T-helper 1 cell treated with Interleukin-12 subunit alpha and Interleukin-12 subunit beta and Interleukin-4 antibody, amounts not matched to agents 30 ng/mL and 1 ng/mL, for 36 hours (primary cell): Measurements from ENCODE around the gene CSF2RB. TPM values are rescaled to one million over a fixed set of nuclear protein-coding genes. Genes with fewer than 3 reads are reported as not detected.

ENCODE experiments used
- intact Hi-C: fragments of 100-400 bp; cut with micrococcal nuclease; formaldehyde crosslinking; loops from one replicate; pipeline ENCODE4 v1.15.1; 2024
- total RNA-seq: library from RNA; stranded (reverse); gene quantifications from 2 replicates; pipeline ENCODE4 v1.2.3, GENCODE V29; 2022

Gene CSF2RB
- total RNA-seq, 1 donor from 2014 or later: 37.5 TPM

DNA sequence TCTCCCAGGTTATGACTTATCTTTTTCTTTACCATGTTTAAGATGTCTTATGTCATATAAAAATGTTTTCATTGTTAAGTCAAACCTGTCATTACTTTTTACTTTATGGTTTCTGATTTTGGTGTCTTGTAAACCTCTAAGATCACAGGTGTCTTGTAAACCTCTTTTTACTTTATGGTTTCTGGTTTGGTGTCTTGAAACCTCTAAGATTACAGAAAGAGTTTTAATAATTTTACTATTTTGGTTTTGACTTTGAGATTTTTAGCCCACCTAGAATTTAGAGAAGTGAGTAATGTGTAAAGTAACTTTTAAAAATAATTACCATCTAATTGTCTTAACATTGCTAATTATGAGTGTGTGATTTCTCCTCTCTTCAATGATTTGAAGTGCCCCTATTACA, 2.6 kb downstream of the CSF2RB start:
- intact Hi-C loops: no loop called here

DNA sequence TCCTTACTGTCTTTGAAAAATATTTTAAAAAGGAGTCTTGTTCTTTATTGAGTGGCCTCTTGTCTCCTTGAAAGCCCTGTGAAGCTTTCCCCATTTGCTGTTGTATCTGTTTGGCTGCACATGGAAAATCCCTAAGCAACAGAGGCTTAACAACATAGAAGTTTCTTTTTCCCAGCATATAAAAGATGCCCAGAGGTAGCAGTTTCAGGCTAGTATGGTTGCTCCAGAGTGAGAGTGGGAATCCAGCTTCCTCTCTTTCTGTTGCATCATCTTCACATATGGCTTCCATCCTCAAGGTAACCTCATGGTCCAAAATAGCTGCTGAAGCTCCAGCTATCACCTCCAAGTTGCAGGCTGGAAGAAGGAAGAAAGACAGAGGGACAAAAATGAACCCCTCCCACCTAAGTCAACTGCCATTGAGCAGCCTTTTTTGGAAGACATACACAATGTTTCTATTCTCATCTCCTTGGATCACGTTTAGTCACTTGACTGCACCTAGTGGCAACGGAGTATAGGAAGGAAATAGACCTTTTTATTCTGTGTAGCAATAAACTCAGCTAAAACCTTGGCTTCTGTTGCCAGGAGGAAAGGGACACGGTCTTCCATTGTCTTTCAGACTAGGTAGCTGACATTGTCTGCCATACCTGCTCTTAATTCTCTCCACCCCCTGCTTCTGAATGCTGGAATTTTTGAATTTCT, 5.3 kb downstream of the CSF2RB start:
- intact Hi-C loops: no loop called here

DNA sequence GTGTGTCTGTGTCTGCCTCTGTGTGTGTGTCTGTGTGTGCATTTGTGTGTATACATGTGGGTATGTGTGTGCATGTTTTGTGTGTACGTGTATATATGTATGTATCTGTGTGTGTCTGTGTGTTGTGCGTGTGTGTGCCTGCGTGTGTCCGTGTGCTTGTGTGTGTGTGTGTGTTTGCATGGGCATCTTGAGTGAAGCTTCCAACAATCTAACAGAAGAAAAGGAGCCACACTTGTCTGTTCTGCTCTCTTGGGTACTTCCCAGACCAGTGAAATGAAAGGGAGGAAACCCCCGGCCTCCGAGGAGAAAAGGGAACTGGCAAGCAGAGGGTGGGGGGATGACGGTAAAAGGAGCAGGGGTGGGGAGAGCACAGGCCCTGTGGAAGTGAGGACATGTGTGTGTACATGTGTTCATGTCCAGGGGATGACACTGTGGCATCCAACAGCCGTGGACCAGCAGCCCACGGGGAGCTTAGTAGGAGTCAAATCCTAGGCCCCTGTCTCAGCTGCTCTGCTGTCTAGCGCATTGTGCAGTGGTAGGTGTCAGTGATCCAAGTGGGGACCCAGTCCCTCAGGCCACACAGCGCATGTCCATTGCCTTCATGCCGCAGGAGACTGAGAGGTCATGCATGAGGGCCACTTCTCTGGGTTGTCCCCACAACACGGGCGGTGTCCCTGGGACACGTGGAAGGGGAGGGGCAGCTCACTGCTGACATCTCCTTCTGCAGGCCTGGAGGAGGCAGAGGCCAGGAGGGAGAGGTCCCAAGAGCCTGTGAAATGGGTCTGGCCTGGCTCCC, 8.1 kb downstream of the CSF2RB start:
- intact Hi-C loops: no loop called here

DNA sequence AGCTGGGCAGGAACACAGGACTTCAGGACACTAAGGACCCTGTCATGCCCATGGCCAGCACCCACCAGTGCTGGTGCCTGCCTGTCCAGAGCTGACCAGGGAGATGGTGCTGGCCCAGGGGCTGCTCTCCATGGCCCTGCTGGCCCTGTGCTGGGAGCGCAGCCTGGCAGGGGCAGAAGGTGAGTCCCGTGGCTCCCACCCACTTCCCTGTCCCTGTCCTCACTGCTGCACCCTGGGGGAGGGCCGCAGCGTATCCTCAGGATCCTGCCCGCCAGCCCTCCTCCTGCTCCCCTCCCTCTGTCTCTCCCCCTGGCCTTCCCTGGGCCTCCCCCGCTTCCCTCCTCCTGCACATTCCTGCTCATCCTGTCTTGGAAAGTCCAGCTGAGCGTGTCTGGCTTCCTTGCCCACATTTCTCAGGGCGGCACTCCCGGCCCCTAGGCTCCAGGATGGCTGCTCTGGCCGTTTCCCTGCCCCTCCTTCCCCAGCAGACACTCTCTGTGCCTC, 8.7 kb downstream of the CSF2RB start:
- intact Hi-C loops: no loop called here

DNA sequence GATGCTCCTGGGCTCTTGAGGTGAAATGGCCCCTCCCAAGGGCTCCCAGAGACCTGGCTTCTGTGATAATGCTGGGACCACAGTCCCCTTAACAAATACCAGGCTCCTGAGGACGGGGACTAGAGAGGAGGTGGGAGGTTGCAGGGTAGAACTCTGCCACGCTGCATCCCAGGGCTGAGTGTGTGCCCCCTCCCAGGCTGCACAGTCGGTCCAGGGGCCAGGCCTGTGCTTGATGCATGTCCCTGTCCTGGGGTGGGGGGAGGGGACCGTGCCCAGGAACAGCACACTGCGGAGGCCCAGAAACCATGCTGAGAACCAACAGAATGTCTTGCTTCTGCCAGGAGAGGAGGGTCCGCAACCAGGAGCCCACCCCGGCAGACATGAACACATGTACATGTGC, 9.3 kb downstream of the CSF2RB start:
- intact Hi-C loops: no loop called here

DNA sequence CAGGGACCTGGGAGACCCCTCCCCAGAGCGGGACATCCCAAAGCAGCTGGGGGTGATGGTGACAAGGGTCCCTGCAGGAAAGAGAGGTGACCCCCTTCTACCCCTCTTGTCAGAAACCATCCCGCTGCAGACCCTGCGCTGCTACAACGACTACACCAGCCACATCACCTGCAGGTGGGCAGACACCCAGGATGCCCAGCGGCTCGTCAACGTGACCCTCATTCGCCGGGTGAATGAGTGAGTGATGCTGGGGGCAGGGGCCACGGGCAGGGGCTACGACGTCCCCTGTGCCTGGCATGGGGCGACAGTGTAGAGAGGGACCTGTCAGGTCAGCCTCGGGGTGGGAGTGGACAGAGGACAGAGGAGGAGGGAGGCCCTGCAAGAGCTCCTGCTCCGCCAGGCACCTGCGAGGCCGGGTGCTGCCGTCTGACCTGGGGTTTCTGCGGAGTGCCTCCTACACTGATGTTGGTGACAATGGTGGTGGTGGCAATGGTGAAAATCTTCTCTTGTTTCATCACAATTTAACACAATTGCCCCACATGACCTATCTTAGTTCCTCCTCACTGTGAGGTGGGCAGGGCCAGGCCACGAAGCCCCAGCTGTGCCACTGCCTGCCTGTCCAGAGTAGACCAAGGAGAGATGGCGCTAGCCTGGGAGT, 9.8 kb downstream of the CSF2RB start:
- intact Hi-C loops: no loop called here

DNA sequence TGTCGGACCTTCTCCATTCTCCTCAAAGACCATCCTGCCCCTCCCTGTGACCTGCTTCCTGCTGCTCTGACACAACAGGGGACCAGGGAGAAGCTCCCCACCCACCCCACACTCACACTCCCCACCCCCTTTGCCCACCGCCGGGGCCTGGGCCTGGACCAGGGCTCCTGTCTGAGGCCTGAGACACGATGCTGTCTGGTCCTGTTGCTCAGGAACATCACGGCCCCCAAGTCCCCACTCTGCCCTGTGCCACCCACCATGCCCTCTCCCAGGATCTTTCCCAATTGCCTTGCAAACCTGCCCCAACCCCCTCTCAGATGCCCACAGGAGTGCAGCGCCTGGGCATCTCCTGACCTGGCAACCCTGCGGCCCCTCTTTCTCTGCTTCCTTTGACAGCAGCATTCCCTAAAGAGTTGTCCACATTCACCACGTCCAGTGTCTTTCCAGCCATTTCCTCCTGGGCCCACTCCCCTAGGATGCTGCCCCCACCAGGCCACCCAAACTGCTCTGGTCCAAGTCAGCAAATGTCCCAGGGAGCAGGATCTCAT, 10.8 kb downstream of the CSF2RB start:
- intact Hi-C loops: no loop called here

DNA sequence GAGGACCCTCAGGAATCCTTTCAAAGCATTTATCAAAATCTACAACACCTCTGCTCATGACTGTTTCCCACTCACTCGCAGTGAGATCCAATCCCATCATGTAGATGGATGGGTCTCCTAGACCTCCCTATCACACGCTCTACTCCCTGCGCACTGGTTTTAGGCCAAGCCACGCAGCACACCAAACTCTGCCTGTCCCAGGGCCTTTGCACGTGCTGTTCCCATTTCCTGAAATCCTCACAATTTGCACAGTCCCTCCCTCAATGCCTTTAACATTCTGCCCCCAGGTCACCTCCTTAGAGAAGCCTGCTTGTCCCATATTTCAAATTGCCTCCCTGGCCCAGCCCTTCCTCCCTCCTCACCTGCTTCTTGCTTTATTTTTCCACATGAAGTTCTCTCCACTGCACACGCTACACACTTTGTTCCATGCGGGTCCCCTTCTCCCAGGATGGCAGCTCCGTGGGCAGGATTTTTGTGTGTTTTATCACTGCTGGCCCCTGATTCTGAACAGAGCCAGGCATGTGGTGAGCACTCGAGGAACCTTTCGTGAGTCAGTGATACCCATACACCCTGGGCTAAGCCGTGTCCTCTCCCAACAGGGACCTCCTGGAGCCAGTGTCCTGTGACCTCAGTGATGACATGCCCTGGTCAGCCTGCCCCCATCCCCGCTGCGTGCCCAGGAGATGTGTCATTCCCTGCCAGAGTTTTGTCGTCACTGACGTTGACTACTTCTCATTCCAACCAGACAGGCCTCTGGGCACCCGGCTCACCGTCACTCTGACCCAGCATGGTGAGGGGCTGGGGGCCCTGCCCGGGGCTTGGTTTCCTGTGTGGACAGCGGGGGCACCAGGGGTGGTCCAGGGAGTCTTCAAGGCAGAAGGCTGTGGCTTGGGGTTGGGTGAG, 12.2 kb downstream of the CSF2RB start:
- intact Hi-C loops: no loop called here

DNA sequence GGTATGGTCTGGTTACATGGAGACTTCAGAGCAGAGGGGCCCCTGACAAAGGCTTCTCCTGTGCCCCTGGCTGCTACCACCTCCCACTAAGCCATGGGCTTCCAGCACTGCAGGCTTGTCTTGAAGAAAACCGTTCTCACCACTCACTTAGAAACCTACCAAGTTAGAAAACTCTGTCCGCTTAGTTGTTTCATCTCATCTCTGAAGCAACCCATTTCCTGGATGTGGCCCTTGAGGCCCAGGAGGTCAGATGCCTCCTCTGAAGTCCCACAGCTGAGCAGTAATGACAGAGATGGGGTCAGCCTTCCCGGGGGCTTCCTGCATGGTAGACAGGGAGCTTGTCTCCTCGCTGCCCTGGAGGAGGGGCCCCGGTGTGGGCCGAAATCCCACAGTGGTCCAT, 12.9 kb downstream of the CSF2RB start:
- intact Hi-C loops: no loop called here

DNA sequence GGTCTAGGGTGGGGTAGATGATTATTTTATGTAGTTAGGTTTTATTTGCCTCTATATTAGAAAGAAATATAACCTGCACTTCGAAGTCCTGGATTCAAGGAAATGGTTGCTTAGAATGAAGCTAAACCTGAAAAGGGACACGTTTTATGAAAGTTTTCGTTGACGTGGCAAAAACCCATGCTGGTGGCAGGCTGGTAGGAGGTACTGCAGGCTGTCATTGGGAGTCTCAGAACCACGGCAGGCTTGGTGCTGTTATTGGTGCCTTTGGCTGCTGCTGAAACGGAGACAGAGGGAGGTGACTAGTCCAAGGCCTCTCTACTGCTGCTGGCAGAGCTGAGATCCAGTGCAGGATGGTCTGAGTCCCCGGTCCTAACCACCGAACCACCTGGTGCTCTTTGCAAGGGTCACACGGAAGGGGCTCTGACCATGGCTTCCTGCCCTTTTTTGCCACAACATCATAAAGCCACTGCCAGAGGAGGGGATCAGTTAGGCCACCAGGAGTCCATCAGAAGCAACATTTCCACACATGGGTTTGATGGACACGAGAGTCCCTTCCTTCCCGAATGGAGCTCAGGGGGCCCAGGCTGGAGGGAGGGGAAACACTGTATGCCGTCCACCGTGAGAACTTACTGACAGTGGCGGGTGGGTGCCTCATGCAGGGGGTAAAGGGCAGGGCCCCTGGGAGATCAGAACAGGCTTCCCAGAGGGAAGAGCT, 13.4 kb downstream of the CSF2RB start:
- intact Hi-C loops: no loop called here

DNA sequence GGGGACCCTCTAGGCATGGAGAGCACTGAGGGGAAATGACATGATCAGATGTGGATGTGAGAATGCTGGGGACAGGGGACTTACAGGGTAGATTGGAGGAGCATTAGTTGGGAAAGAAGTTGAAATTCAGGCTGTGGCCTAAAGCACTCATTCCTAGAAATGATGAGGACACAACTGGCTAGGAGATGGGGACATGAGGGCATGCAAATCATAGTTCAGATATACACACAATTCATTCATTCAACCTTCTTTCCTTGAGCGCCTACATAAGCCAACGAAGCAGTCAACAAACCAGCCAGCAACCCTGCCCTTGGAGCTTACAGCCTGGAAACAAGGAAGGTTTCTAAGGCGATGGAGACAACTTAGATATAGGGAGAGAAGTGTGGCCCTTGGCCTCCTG, 14.2 kb downstream of the CSF2RB start:
- intact Hi-C loops: no loop called here

DNA sequence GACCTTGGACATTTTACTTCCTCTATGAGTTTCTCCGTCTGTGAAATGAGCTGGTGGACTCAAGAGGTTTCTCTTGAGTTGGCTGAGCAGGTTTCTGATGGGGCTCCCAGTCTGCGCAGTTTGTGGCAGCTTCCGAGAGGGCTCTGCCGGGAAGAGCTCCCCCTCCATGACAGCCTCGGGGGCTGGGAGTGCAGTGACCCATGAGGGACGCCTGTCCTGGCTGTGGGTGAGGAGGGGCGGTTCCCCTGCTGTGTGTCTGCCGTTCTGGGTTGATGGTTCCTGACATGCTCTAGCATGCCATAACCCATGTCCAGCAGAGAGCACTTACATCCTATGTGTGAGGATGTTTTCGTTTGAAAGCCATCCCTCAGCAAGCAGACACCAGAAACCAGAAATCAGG, 14.8 kb downstream of the CSF2RB start:
- intact Hi-C loops: no loop called here

DNA sequence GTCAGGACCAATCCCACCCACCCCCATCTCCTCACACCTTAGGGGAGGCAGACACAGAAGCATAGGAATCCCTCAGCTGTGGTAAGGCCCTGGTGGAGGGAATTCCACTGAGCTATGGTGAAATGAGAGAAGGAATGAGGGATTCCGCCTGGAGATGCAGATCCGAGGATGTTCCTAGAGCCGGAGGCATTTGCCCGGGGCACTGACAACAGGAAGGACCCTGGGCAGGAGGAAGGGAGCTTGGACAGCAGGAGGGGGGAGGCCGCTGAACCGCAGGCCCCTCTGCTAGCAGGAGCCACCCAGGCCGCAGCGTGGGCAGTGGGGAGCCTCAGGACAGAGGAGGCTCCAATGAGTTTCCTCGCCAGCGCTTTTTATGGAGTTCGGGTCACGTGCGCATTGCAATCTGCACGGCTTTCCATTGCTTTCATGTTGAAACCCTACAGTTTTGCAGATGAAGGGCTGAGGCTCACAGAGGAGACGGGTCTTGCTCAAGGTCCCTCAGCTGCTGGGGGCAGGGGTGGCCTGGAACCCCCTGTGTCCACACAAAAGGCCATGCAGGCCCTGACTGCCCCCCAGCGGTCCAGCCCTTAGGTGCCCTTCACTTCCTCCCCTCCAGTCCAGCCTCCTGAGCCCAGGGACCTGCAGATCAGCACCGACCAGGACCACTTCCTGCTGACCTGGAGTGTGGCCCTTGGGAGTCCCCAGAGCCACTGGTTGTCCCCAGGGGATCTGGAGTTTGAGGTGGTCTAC, 15.5 kb downstream of the CSF2RB start:
- intact Hi-C loops: no loop called here

DNA sequence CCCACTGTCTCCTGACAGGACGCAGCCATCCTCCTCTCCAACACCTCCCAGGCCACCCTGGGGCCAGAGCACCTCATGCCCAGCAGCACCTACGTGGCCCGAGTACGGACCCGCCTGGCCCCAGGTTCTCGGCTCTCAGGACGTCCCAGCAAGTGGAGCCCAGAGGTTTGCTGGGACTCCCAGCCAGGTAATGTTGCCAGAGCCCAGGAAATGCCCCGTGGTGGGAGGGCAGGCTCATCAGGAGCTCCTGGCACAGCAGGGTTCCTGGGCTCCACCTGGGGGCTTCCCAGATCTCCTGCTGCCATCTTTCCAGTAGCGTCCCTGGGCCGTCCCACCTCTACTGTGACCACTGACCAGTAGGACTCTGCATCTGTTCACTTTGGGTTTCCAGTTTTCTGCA, 16.2 kb downstream of the CSF2RB start:
- intact Hi-C loops: no loop called here

DNA sequence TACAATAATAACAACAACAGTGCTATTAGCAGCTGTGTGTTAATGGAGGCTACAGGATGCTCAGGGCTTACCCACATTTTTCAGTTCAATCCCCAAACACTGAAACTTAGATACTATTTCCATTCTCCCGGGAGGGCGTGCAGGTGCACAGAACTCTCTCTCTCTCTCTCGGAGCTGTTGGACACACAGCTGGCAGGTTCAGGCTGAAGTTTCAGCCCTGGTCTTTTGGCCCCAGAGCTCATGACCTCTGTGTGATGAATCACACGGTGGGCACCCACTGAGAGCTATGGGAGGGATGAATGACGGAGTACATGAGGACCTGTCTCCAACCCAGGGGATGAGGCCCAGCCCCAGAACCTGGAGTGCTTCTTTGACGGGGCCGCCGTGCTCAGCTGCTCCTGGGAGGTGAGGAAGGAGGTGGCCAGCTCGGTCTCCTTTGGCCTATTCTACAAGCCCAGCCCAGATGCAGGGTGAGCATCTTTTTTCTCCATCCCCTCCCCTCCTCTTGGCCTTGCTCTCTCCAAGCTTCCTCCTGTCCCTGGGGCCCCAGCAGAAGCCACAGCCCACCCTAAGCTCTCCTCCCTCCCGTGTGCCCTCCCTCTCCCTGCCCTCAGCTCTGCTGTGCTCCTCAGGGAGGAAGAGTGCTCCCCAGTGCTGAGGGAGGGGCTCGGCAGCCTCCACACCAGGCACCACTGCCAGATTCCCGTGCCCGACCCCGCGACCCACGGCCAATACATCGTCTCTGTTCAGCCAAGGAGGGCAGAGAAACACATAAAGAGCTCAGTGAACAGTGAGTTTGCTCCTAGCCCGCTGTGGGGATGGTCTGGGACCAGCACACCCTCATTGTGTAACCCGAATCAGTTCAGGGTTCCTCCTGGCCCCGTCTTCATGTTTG, 16.9 kb downstream of the CSF2RB start:
- intact Hi-C loops: no loop called here

DNA sequence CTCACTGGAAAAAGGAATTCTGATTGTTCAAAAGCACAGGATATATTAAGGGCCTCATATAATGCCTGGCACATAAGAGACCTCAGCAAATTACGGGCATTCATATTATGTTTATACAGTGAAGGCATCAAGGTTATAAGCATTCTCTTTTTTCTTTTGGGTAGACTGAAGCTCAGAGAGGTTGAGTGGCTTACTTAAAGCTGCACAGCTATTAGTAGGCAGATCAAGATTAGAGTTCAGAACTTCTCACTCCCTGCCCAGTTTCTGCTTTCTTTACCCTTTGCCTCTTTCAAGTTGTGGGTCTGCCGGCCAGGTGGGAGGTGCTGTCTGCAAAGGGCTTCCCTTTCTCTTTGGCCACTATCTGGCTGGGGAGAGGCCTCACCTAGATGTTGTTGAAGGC, 18.0 kb downstream of the CSF2RB start:
- intact Hi-C loops: no loop called here

DNA sequence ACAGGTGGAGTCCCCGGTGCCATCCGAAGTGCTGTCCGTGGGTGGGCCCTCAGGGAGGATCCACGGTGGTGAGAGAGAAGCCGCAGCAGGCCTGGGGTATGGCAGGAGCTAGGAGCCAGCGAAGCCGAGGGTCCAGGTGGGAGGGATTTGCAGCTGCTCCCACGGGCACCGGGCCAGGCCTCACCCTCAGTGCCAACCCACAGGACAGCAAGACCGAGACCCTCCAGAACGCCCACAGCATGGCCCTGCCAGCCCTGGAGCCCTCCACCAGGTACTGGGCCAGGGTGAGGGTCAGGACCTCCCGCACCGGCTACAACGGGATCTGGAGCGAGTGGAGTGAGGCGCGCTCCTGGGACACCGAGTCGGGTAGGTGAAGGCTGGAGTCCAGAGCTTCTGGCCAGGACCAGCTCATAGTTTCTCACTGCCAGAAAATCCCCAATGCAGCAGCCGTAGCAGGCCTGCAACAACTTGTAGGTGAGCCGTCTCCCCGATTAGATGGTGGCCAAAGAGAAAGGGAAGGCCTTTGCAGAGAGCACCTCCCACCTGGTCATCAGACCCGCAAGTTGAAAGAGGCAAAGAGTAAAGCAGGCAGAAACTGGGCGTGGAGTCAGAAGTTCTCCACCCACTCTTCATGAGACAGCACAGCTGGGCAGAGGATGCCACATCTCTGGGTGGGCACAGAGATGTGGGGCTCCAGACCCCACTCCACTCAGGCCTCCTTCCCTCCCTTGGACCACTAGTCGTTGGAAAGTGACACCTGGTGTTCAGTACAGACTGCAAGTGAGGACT, 20.4 kb downstream of the CSF2RB start:
- intact Hi-C loops: no loop called here
